PC-9 (cell line): ENCODE data around the gene PRR5L.

Experiments
- CTCF ChIP-seq: fragments of 200-600 bp; sonication (generic); conservative IDR thresholded peaks from 2 replicates; pipeline ENCODE4 v1.6.1; 2017; ENCODE audit warnings: mixed run types, antibody characterized with exemption, mild to moderate bottlenecking, moderate library complexity
- EZH2 ChIP-seq: fragments of 200-600 bp; sonication (generic); IDR thresholded peaks from 2 replicates; pipeline ENCODE4 v1.8.0; 2017; ENCODE audit warnings: antibody characterized with exemption, low read depth

GRCh38 chr11:36390963-36391471 lies 94.9 kb downstream of the PRR5L start:
- no peak for TF ChIP-seq CTCF
- TF ChIP-seq EZH2: no peak
